ENCODE results near the gene PGR.

PGR gene

GRCh38 chr11:101032991-101033390 is 96.6 kb downstream of the PGR start:
- no peak overlapping the region for H3K9ac ChIP-seq (ENCODE audit: low read length)
- H4K20me1 ChIP-seq (ENCODE audit: insufficient read depth, low read length), result no peaks in the 10 kb centered on the region
- no peaks in the 10 kb centered on the region for H3K27me3 ChIP-seq (ENCODE audit: insufficient read depth, low read length)
- no peak overlapping the region for H3K27ac ChIP-seq (ENCODE audit: low read depth, low read length, poor library complexity, severe bottlenecking)
- no peaks in the 10 kb centered on the region for H3K4me1 ChIP-seq (ENCODE audit: insufficient read depth, low read length, severe bottlenecking)
- no peak overlapping the region for H2AFZ ChIP-seq (ENCODE audit: low read length)
- no peaks in the 10 kb centered on the region for H3F3A ChIP-seq (ENCODE audit: insufficient read depth, low read length)
- H3K4me3 ChIP-seq (ENCODE audit: low read depth, low read length, poor library complexity, severe bottlenecking), result no peak overlapping the region
- TF ChIP-seq CTCF (IDR thresholded peaks at IDR 0.05; ENCODE audit: low read length), result no peak
- TF ChIP-seq EZH2 (IDR thresholded peaks at IDR 0.05; ENCODE audit: borderline replicate concordance, low read length), result no peak
- no peaks in the 10 kb centered on the region for H3K36me3 ChIP-seq (ENCODE audit: insufficient read depth, low read length)
- no peaks in the 10 kb centered on the region for H3K9me2 ChIP-seq (ENCODE audit: low read depth, low read length)
- no peaks in the 10 kb centered on the region for H3K9me3 ChIP-seq (ENCODE audit: low read length)
- H3K79me2 ChIP-seq (ENCODE audit: insufficient read depth, low read length), result no peaks in the 10 kb centered on the region
- H3K4me2 ChIP-seq (ENCODE audit: low read length), result no peak overlapping the region

- H3K4me2 ChIP-seq (ENCODE audit: low read length), result no peak overlapping the region
Observed at GRCh38 chr11:101031713-101032112, 97.9 kb downstream of the PGR start.

GRCh38 chr11:101030692-101031091 is 98.9 kb downstream of the PGR start:
- Histone ChIP-seq H3K4me2 (ENCODE audit: low read length) (no peak overlapping the region), H3K9ac (ENCODE audit: low read length) (no peak overlapping the region), H3K36me3 (ENCODE audit: insufficient read depth, low read length) (no peaks in the 10 kb centered on the region), H3F3A (ENCODE audit: insufficient read depth, low read length) (no peaks in the 10 kb centered on the region), H3K27ac (ENCODE audit: low read depth, low read length, poor library complexity, severe bottlenecking) (no peak overlapping the region), H3K9me2 (ENCODE audit: low read depth, low read length) (no peaks in the 10 kb centered on the region), H4K20me1 (ENCODE audit: insufficient read depth, low read length) (no peaks in the 10 kb centered on the region), H3K9me3 (ENCODE audit: low read length) (no peaks in the 10 kb centered on the region), H3K79me2 (ENCODE audit: insufficient read depth, low read length) (no peaks in the 10 kb centered on the region), H3K4me1 (ENCODE audit: insufficient read depth, low read length, severe bottlenecking) (no peaks in the 10 kb centered on the region), H2AFZ (ENCODE audit: low read length) (no peak overlapping the region), H3K4me3 (ENCODE audit: low read depth, low read length, poor library complexity, severe bottlenecking) (no peak overlapping the region), H3K27me3 (ENCODE audit: insufficient read depth, low read length) (no peaks in the 10 kb centered on the region)
- TF ChIP-seq CTCF (IDR thresholded peaks at IDR 0.05; ENCODE audit: low read length) (no peak), EZH2 (IDR thresholded peaks at IDR 0.05; ENCODE audit: borderline replicate concordance, low read length) (no peak)

More at GRCh38 chr11:101031713-101032112, 97.9 kb downstream of the PGR start:
- TF ChIP-seq CTCF (IDR thresholded peaks at IDR 0.05; ENCODE audit: low read length) (no peak), EZH2 (IDR thresholded peaks at IDR 0.05; ENCODE audit: borderline replicate concordance, low read length) (no peak)
- H3K9ac ChIP-seq (ENCODE audit: low read length), result no peak overlapping the region
- H3K4me3 ChIP-seq (ENCODE audit: low read depth, low read length, poor library complexity, severe bottlenecking), result no peak overlapping the region
- H2AFZ ChIP-seq (ENCODE audit: low read length), result no peak overlapping the region
- no peaks in the 10 kb centered on the region for H3K4me1 ChIP-seq (ENCODE audit: insufficient read depth, low read length, severe bottlenecking)
- no peak overlapping the region for H3K27ac ChIP-seq (ENCODE audit: low read depth, low read length, poor library complexity, severe bottlenecking)
- no peaks in the 10 kb centered on the region for H3F3A ChIP-seq (ENCODE audit: insufficient read depth, low read length)
- no peaks in the 10 kb centered on the region for H4K20me1 ChIP-seq (ENCODE audit: insufficient read depth, low read length)
- H3K9me3 ChIP-seq (ENCODE audit: low read length), result no peaks in the 10 kb centered on the region
- H3K9me2 ChIP-seq (ENCODE audit: low read depth, low read length), result no peaks in the 10 kb centered on the region
- no peaks in the 10 kb centered on the region for H3K36me3 ChIP-seq (ENCODE audit: insufficient read depth, low read length)
- H3K27me3 ChIP-seq (ENCODE audit: insufficient read depth, low read length), result no peaks in the 10 kb centered on the region
- no peaks in the 10 kb centered on the region for H3K79me2 ChIP-seq (ENCODE audit: insufficient read depth, low read length)

Measured in OCI-LY1 (cell line).